ENCODE measurements around the gene PARK7.
A peak's percentile ranks its signal among the peaks of the same experiment; 100 is the strongest.

PARK7 gene

GRCh38 chr1:8010080-8010664, 48.7 kb downstream of the PARK7 start:
- no peak for DNase-seq (ENCODE audit: low spot score)

GRCh38 chr1:8011016-8011415, 49.5 kb downstream of the PARK7 start:
- DNase-seq (ENCODE audit: low spot score), result no peak

DNA sequence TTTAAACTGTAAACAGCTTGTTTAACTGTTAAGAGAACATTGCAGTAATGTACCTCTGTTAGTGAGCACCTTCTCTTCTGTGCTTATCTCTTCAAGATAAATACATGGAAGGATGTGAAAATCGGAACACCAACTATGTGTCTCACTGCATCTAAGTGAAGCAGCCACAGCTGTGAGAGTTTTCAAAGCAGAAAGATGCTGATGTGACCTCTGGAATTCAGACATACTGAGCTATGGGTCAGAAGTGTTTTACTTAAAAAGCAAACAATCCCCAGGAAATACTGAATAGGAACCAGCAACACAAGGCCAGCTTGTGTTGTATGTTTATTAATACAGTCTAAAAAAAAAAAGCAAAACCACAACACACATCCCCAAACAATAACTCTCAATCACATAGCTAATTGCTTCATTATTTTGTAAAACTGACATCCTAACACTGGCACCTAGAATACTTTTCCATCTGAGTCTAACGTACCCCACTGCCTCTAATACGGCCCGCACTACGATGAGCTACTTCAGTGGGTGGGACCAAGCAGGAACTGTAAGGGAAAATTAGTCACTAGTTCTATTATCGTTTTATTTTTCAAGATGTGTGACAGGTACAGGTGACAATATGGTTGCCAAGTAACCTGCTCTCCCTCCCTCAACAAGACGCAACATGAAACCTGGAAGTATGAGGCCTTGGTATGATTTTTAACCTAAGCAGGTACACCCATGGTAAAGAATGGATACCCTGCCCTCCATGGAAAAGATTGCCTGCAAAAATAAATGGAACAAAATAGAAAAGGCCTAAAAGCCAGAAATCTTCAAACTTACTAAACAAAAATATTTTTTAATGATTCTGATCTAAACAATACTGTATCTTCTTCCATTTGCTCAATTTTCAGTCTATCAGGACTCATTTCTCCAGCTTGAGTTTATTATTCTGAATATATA, 50.7 kb downstream of the PARK7 start:
- DNase-seq (ENCODE audit: low spot score), result no peak

DNA sequence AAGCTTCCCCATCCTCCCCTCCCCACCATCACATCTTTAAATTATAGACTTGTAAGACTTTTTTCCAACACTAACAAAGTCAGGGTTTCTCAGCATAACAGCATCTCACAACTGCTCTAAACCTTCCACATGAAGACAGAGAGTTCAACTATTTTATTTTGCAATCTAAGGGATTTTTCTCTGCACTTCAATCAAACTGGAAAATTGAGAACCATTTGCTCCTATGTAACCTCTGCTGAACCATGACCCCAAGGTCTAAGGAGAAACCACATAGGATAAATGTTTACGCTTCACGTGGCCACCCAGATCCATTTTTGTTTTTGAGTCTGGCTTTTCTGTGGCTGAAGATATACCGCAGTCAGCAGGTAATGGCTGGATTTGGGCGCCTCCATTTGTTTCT, 51.4 kb downstream of the PARK7 start:
- DNase-seq (ENCODE audit: low spot score), result no peak

DNA sequence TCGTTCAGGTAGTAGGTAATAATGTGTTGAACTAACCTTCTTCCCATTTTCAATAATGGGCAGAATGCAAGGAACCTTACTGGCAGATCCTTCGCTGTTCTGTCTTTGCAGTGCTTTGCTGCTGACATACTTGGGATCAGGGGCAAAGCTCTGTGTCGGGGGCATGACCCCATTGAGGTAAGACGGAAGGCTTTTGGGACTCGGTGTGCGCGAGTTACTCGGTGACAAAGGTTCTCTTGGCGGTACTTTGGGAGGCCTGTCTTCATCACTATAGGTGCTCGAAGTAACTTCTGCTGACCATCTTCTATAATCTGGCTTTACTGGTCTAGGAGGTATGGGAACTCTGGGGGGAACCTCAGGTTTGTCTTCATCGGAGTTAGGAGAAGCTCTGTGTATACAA, 51.9 kb downstream of the PARK7 start:
- no peak for DNase-seq (ENCODE audit: low spot score)

DNA sequence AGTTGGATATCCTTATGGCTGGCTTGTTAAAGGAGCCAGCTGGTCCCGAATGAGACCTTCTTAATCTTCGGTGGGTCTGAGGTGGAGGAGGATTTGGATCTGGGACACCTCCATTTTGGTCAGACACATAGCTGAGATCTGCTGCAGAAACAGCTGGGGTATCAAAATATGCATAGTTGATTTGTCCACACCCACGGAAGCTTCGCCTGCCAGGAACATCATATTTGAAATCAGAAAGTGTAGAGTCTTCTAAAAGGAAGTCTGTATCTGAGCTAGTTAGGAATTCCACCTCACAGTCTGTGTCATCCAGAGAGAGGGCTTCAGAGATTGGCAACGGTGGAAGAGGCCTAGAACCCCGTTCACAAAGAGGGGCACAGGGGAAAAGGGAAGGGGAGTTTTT, 52.3 kb downstream of the PARK7 start:
- no peak for DNase-seq (ENCODE audit: low spot score)

DNA sequence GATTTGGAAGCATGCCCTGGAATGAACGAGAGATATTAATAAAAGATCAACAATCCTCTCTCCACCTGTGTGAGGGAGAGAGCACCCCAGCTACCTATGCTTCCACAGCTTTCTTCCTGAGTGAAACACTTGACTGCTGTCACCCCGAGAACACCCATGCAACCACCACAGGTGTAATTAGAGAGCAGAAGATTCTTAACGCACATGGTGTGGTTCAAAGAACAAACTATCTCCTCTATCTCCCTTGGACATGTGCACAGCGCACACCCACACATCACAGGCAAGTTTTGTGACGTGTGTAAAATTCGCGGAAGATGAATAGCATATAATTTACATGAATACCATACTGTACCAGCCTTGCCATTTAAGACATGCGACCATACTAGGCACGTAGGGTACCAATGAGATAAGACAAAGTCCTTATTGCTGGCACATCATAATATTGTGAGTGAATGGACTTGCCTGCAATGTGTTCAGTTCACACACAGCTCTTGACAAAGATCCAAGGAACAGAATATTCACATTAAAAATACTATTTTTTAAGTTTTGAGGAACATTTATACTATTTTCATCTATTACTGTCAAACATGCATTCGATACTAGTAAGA, 53.0 kb downstream of the PARK7 start:
- DNase-seq (ENCODE audit: low spot score), result no peak

DNA sequence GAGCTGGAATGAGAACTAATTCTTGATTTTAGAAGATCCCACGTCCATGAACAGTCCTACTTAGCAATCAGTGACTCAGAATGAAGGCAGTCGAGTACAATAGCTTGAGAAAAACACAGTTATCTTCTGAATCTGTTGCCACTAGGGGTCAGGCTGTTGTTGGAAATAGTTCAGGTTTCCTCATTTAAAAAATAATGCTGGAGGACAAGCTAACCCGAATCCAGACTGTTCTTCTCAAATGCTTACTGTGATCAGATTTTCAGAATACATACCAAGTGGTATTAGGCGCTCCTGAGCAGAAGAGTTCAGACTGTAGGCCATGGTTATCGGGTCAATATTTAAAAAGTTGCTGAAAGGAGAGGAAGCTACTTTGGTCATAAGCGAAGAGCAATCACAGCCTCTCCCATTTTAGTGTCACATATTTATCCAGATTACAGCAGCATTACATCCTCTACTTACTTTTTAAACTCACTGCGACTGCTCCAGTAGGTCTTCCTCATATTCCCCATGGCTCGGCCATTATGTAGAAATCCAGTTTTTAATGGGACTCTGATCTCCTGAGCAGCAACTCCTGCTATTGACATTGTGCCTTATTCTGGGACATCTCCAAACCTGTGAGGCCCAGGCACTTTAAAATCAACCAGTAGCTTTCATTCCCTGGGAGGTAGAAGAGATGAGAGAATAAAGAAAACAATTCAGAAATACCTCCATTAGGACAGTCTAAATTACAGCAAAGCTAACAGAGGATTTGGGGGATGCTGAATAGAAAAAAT, 53.7 kb downstream of the PARK7 start:
- peak; percentile 59 for DNase-seq (ENCODE audit: low spot score)

GRCh38 chr1:8015809-8016165, 54.3 kb downstream of the PARK7 start:
- DNase-seq (ENCODE audit: low spot score), result no peak

GRCh38 chr1:8016210-8016894, 54.8 kb downstream of the PARK7 start:
- DNase-seq (ENCODE audit: low spot score), result no peak

DNA sequence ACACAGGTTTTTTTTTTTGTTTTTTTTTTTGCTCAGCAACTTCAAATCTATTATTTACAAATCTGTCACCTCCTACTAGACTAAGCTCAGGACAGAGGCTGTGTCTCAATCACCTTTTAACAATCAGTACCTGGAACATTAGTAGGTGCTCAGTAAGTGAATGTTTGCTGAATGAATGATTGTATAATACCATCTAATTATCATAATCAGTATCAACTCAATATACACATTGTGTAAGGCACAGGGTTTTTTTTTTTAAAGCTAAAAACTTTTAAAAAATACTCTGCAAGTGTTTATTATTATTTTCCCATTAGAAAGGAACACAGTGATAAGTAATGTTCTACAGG, 55.4 kb downstream of the PARK7 start:
- no peak for DNase-seq (ENCODE audit: low spot score)

DNA sequence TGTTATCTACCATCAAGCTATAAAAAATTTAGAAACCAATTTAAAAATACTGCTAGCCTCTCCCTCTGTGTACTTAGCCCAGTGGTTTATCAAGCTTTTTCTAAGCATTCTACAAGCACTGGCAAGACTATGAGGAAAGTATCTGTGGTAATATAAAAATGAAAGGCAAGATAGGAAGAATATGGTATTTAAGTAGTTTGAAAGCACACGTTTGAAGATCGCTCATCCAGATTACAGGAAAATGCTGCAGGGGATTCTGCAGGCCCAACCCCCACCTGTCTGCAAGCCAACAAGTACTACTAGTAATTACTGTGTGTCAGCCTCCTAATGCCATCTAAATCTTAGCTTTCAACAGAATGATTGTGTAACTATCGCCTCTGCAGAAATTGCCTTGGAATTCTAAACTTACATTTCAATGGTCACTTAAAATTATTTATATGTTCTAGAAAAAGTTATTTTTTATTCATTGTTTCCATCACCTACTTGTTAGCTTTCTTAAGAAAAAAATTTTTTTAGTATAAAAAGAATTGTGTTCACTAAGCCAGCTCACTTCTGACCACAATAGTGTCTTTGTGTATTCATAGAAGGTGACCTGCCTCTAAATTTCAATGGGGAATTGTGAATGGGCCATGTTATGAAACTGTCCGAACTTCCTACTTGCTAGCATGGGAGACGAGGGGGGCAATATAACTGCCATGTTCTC, 56.1 kb downstream of the PARK7 start:
- no peak for DNase-seq (ENCODE audit: low spot score)

DNA sequence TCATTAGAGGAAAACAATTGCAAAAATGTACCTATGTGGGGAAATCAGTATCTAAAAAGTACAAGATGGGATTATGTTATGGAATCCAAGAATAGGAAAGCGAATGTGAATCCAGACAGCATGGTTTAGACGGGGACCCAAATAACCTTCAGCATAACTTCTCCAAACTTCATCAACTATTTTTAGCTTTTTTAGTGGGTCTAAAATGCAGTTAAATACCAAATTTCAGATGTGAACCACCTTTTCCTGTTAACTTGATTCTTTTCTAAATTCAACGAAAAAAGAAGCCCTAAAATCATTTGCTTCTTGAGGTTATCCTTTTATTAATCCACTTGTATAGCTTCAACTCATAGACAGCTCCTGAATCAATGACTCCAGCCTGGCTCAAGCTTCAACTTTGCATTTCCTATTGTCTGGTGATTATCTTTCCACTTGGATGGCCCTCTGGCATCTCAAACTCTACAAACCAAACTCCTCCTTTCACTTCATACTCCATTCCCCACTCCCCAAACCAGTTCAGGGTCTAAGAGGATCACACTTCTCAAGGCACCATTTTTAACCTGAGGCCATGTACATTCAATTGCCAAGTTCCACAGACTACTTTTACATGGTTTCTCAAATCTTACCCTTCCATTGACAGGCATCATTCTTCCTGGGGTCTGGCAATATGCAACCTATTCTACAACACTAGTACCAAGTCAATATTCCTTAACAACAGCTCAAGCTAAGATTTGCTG, 57.1 kb downstream of the PARK7 start:
- DNase-seq (ENCODE audit: low spot score), result no peak

DNA sequence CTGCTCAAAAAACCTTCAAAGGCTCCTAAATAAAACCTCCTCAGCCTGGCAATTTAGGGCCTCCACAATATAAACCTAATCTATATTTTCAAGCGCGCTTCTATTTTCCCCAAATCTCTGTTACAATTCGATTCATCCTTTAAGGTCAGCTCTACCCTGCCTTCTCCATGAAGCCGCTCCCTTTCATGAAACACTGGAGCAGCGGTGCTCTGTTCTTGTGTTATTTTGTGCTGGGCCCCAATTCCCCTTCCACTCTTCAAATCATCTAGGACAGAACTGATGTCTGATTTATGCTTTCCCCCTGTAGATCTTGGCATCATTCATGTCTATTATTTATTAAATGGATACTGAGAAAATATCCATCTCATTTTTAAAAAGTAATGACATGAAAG, 57.7 kb downstream of the PARK7 start:
- DNase-seq (ENCODE audit: low spot score), result no peak

DNA sequence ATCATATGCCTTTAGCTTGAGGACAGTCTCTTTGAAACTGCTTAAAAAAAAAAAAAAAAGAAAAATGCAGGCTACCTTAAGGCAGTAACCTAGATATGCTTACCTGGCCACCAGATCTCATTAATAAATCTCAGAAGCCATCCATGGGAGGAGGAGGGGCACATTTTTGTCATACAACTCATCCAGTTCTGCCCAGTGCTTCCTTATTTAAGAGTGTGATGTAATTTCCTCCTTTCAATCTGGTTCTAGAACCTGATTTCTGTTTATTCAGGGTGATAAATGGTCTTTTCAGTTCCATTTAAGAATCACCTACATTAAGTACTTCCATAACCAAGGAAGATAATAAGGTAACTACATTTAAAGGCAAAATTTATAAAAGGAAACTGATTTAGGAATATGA, 58.5 kb downstream of the PARK7 start:
- DNase-seq (ENCODE audit: low spot score), result no peak

- no peak for DNase-seq (ENCODE audit: low spot score)
Measured at GRCh38 chr1:8021676-8022266, 60.3 kb downstream of the PARK7 start.

GRCh38 chr1:8022395-8023286, 61.1 kb downstream of the PARK7 start:
- no peak for DNase-seq (ENCODE audit: low spot score)

- no peak for DNase-seq (ENCODE audit: low spot score)
Measured at GRCh38 chr1:8023287-8023994, 61.9 kb downstream of the PARK7 start.

- DNase-seq (ENCODE audit: low spot score), result no peak
Measured at GRCh38 chr1:8023995-8024313, 62.4 kb downstream of the PARK7 start.

Data from CD4-positive, alpha-beta T cell treated with Interleukin-15 for 4 hours (primary cell).